Bronchial epithelial cell (primary cell): Measurements from ENCODE around the gene SEC14L1. TPM values are rescaled to one million over a fixed set of nuclear protein-coding genes. Genes with fewer than 3 reads are reported as not detected.
A peak's percentile ranks its signal among the peaks of the same experiment; 100 is the strongest.

ENCODE experiments used
- DNase-seq: peaks from one replicate; pipeline ENCODE4 v3.0.0-alpha.2; 2010; ENCODE audit warnings: low read depth
- FAIRE-seq: peaks from 2 replicates; lab custom pipeline; 2011; peaks lifted over from hg19 to GRCh38; lab: Jason Lieb, UNC
- H3K27me3 ChIP-seq: 2 replicates; pipeline ENCODE4 v1.5.1; 2011; ENCODE audit warnings: low read length; ENCODE audit not compliant: control insufficient read depth, insufficient read depth
- H3K36me3 ChIP-seq: 2 replicates; pipeline ENCODE4 v1.5.1; 2011; ENCODE audit warnings: low read length; ENCODE audit not compliant: control insufficient read depth, insufficient read depth
- H3K4me3 ChIP-seq: 2 replicates; pipeline ENCODE4 v1.5.1; 2011; ENCODE audit warnings: mild to moderate bottlenecking, low read depth, low read length, control low read depth
- CTCF ChIP-seq: IDR thresholded peaks from 2 replicates; pipeline ENCODE4 v1.5.1; 2011; ENCODE audit warnings: mild to moderate bottlenecking, moderate library complexity, low read length, control low read depth, inconsistent platforms; ENCODE audit not compliant: insufficient read depth, severe bottlenecking
- total RNA-seq: library from RNA; depleted of rRNA; stranded (reverse); fragments of >200 nt; gene quantifications from 2 replicates; pipeline ENCODE4 v1.2.1, GENCODE V29; 2014

The SEC14L1 gene
- total RNA-seq, 1 donor from 2014 or later, result 21.6 TPM

- no peak for FAIRE-seq
- Histone ChIP-seq H3K36me3 (no peaks in the 10 kb centered on the region), H3K27me3 (no peaks in the 10 kb centered on the region), H3K4me3 (no peak overlapping the region)
- TF ChIP-seq CTCF, result no peak
- DNase-seq, result no peak
Measured at GRCh38 chr17:77127735-77128361, 12.9 kb upstream of the SEC14L1 start.

- FAIRE-seq (no peak), DNase-seq (no peak)
- TF ChIP-seq CTCF, result no peak
- Histone ChIP-seq H3K36me3 (peaks cover 1% of the 10 kb centered on the region), H3K4me3 (no peak overlapping the region), H3K27me3 (no peaks in the 10 kb centered on the region)
Measured at GRCh38 chr17:77128896-77129567, 11.7 kb upstream of the SEC14L1 start.

- TF ChIP-seq CTCF, result no peak
- DNase-seq (no peak), FAIRE-seq (no peak)
- Histone ChIP-seq H3K36me3 (peaks cover 1% of the 10 kb centered on the region), H3K4me3 (no peak overlapping the region), H3K27me3 (no peaks in the 10 kb centered on the region)
Measured at GRCh38 chr17:77129568-77130301, 11.0 kb upstream of the SEC14L1 start.

GRCh38 chr17:77130525-77130924 is 10.2 kb upstream of the SEC14L1 start:
- Histone ChIP-seq H3K4me3 (no peak overlapping the region), H3K36me3 (peaks cover 1% of the 10 kb centered on the region), H3K27me3 (no peaks in the 10 kb centered on the region)
- no peak for DNase-seq
- TF ChIP-seq CTCF, result no peak
- FAIRE-seq, result no peak

- Histone ChIP-seq H3K4me3 (no peak overlapping the region), H3K36me3 (peaks cover 1% of the 10 kb centered on the region), H3K27me3 (no peaks in the 10 kb centered on the region)
- FAIRE-seq (no peak), DNase-seq (peak; percentile 80)
- TF ChIP-seq CTCF, result no peak
Measured at GRCh38 chr17:77131904-77132303, 8.9 kb upstream of the SEC14L1 start.
